Measurements from ENCODE around the gene FBXL17. TPM values are rescaled to one million over a fixed set of nuclear protein-coding genes. Genes with fewer than 3 reads are reported as not detected.

FBXL17 gene
- total and polyA plus RNA-seq, 7 donors: 6.2 to 36.1 (median 30.3) TPM

GRCh38 chr5:108079753-108080152 is 302.1 kb downstream of the FBXL17 start:
- H3K27ac ChIP-seq: no peak overlapping the region
- no peak overlapping the region for H3K4me3 ChIP-seq
- H3K27me3 ChIP-seq (ENCODE audit: insufficient read depth in 3 of 3, low read length in 2 of 3): no peaks in the 10 kb centered on the region
- H3K9me3 ChIP-seq: no peaks in the 10 kb centered on the region
- peaks cover 8% of the 10 kb centered on the region for H3K4me1 ChIP-seq
- H3K36me3 ChIP-seq (ENCODE audit: insufficient read depth in 1 of 2, low read depth in 1 of 2): no peaks in the 10 kb centered on the region
- no peak for TF ChIP-seq CTCF (IDR thresholded peaks at IDR 0.05)
- ATAC-seq: no peak
- intact Hi-C loops (cut with DNase I): no loop called here
- DNase-seq: no peak

GRCh38 chr5:108078882-108079281 is 303.0 kb downstream of the FBXL17 start:
- H3K27ac ChIP-seq: no peak overlapping the region
- 79 to 93% (median 88%) methylated on average over 1 of the region's 1 CpG for WGBS, 3 donors
- H3K4me1 ChIP-seq: no peaks in the 10 kb centered on the region
- TF ChIP-seq CTCF (IDR thresholded peaks at IDR 0.05): no peak
- no peaks in the 10 kb centered on the region for H3K36me3 ChIP-seq (ENCODE audit: insufficient read depth in 1 of 2, low read depth in 1 of 2)
- no peaks in the 10 kb centered on the region for H3K9me3 ChIP-seq
- DNase-seq (no peak), ATAC-seq (no peak)
- H3K4me3 ChIP-seq: no peak overlapping the region
- H3K27me3 ChIP-seq (ENCODE audit: insufficient read depth in 3 of 3, low read length in 2 of 3): no peaks in the 10 kb centered on the region
- intact Hi-C loops (cut with DNase I): no loop called here

GRCh38 chr5:108078345-108078744 is 303.6 kb downstream of the FBXL17 start:
- no peak overlapping the region for H3K27ac ChIP-seq
- no peaks in the 10 kb centered on the region for H3K4me1 ChIP-seq
- H3K9me3 ChIP-seq: no peaks in the 10 kb centered on the region
- no peaks in the 10 kb centered on the region for H3K27me3 ChIP-seq (ENCODE audit: insufficient read depth in 3 of 3, low read length in 2 of 3)
- TF ChIP-seq CTCF (IDR thresholded peaks at IDR 0.05): no peak
- intact Hi-C loops (cut with DNase I): no loop called here
- no peak for DNase-seq
- no peak overlapping the region for H3K4me3 ChIP-seq
- ATAC-seq: no peak
- H3K36me3 ChIP-seq (ENCODE audit: insufficient read depth in 1 of 2, low read depth in 1 of 2): no peaks in the 10 kb centered on the region
- WGBS, 3 donors: 95 to 99% (median 96%) methylated on average over 3 of the region's 3 CpGs

GRCh38 chr5:108074626-108075025 is 307.3 kb downstream of the FBXL17 start:
- ATAC-seq (no peak), DNase-seq (no peak)
- TF ChIP-seq CTCF (IDR thresholded peaks at IDR 0.05): no peak
- intact Hi-C loops (cut with DNase I): no loop called here
- peaks cover 4% of the 10 kb centered on the region for H3K4me1 ChIP-seq
- H3K9me3 ChIP-seq: no peaks in the 10 kb centered on the region
- H3K4me3 ChIP-seq: no peak overlapping the region
- H3K36me3 ChIP-seq (ENCODE audit: insufficient read depth in 1 of 2, low read depth in 1 of 2): no peaks in the 10 kb centered on the region
- 92 to 98% (median 95%) methylated on average over 2 of the region's 2 CpGs for WGBS, 3 donors
- no peak overlapping the region for H3K27ac ChIP-seq
- H3K27me3 ChIP-seq (ENCODE audit: insufficient read depth in 3 of 3, low read length in 2 of 3): no peaks in the 10 kb centered on the region

GRCh38 chr5:108064302-108064701 is 317.6 kb downstream of the FBXL17 start:
- Histone ChIP-seq H3K36me3 (ENCODE audit: insufficient read depth in 1 of 2, low read depth in 1 of 2) (no peaks in the 10 kb centered on the region), H3K4me3 (no peak overlapping the region), H3K27me3 (ENCODE audit: insufficient read depth in 3 of 3, low read length in 2 of 3) (no peaks in the 10 kb centered on the region), H3K27ac (no peak overlapping the region), H3K4me1 (peaks cover 12% of the 10 kb centered on the region), H3K9me3 (no peaks in the 10 kb centered on the region)
- no peak for TF ChIP-seq CTCF (IDR thresholded peaks at IDR 0.05)
- intact Hi-C loops (cut with DNase I): no loop called here
- no peak for DNase-seq
- ATAC-seq: no peak

Measured in psoas muscle (tissue), 8 donors.